ENCODE results near the gene LSM10. TPM values are rescaled to one million over a fixed set of nuclear protein-coding genes. Genes with fewer than 3 reads are reported as not detected.

LSM10 gene
- total RNA-seq, 1 experiment from 2014 or later, result 56.3 TPM

DNA sequence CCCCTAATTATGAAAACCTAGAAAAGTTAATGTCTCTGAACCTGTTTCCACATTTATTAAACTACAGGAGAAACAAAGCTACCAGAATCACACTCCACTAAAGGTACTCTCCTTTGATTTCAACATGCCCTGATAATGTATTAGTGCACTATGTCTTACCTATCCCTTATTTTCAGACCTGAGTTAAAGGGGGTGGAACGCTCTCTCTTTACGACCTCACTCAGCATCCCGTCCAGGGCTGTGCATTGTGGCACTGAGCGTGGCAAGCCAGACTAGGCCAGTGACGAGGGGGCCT lies 678 bp downstream of the LSM10 start:
- peak overlapping the region; percentile 98 for H3K27ac Mint-ChIP-seq
- H3K4me3 Mint-ChIP-seq, result peak overlapping the region; percentile 89
- ChIA-PET CTCF (interaction anchor here (1.0 to 5.5 kb wide), 6 partner anchors 10 to 248 kb away, joined by 3 to 37 read pairs (median 5); partner anchors contain the start of gene TRAPPC3), POLR2A (interaction anchor here (0.7 to 6.5 kb wide), 3 partner anchors 10 to 54 kb away, joined by 3 to 172 read pairs (median 4); partner anchors contain the start of gene STK40)
- no peaks in the 10 kb centered on the region for H3K9me3 Mint-ChIP-seq
- peaks cover 11% of the 10 kb centered on the region for H3K36me3 Mint-ChIP-seq
- TF ChIP-seq, protein P1, sequence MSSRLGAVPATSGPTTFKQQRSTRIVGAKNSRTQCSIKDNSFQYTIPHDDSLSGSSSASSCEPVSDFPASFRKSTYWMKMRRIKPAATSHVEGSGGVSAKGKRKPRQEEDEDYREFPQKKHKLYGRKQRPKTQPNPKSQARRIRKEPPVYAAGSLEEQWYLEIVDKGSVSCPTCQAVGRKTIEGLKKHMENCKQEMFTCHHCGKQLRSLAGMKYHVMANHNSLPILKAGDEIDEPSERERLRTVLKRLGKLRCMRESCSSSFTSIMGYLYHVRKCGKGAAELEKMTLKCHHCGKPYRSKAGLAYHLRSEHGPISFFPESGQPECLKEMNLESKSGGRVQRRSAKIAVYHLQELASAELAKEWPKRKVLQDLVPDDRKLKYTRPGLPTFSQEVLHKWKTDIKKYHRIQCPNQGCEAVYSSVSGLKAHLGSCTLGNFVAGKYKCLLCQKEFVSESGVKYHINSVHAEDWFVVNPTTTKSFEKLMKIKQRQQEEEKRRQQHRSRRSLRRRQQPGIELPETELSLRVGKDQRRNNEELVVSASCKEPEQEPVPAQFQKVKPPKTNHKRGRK (CRISPR knock-in tag; IDR thresholded peaks at IDR 0.05; ENCODE audit: borderline replicate concordance), result no peak
- TF ChIP-seq KAT7 (CRISPR knock-in tag; IDR thresholded peaks at IDR 0.05; ENCODE audit: borderline replicate concordance), result 0 out of 2 replicates have a peak, but pooled peaks have one; percentile 29
- no peak for DNase-seq (ENCODE audit: low spot score)
- H3K4me1 Mint-ChIP-seq, result peaks cover 21% of the 10 kb centered on the region
- ATAC-seq, result no peak
- H3K27me3 Mint-ChIP-seq (ENCODE audit: low read depth), result no peaks in the 10 kb centered on the region; the same call in 1 of the 2 replicates

DNA sequence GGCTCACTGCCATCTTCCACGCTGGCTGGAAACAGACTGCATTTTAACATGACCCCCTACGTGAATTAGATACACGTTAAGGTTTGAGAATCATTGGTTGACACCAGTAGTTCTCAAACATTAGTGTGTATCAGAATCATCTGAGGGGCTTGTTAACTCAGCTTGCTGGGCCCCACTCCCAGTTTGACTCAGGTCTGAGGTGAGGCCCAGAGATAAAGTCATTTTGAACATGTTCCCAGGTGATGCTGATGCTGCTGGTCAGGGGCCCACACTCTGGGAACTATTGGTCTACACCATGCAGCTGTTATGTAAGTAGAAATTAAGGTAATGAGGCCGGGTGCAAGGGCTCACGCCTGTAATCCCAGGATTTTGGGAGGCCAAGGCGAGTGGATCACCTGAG lies 1.3 kb downstream of the LSM10 start:
- POLR2A ChIA-PET, result interaction anchor here (0.6 to 6.5 kb wide), 3 partner anchors 10 to 1128 kb away, joined by 3 to 172 read pairs (median 3); partner anchors contain the start of gene STK40
- Mint-ChIP-seq H3K4me1 (peaks cover 21% of the 10 kb centered on the region), H3K4me3 (peak overlapping the region; percentile 89), H3K27ac (peak overlapping the region; percentile 82), H3K36me3 (peaks cover 11% of the 10 kb centered on the region), H3K27me3 (ENCODE audit: low read depth) (no peaks in the 10 kb centered on the region; the same call in 1 of the 2 replicates), H3K9me3 (no peaks in the 10 kb centered on the region)
- no peak for ATAC-seq
- CTCF ChIA-PET, result interaction anchor here (5.5 kb wide), 1 partner anchor 27 kb away, joined by 37 read pairs; no protein-coding TSS in a partner anchor
- TF ChIP-seq CREM (CRISPR knock-in tag; IDR thresholded peaks at IDR 0.05) (no peak), IRF2 (CRISPR knock-in tag; IDR thresholded peaks at IDR 0.05; ENCODE audit: borderline replicate concordance, low read depth) (no peak)
- DNase-seq (ENCODE audit: low spot score), result no peak

DNA sequence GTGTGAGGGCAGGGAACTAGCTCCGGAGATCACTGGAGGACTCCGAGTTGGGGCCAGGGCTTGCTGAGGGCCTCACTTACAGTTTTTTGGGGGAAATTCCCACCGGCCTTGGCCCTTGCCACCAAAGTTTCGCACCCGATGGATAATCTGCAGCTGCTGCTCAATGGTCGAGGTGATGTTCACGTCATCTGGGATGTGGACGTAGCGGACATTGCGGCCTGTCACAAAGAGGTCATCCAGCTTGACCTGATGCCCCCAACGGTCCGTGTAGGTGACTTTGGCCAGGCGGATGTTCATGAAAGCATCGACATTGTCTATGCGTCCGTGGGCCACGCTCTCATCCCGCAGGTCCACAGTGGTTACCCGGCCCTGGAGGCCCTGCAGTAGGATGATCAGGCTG lies 4.0 kb downstream of the LSM10 start:
- DNase-seq (ENCODE audit: low spot score), result no peak
- peaks cover 11% of the 10 kb centered on the region for H3K36me3 Mint-ChIP-seq
- ChIA-PET POLR2A (no interaction called here), CTCF (no interaction called here)
- TF ChIP-seq, protein P2, sequence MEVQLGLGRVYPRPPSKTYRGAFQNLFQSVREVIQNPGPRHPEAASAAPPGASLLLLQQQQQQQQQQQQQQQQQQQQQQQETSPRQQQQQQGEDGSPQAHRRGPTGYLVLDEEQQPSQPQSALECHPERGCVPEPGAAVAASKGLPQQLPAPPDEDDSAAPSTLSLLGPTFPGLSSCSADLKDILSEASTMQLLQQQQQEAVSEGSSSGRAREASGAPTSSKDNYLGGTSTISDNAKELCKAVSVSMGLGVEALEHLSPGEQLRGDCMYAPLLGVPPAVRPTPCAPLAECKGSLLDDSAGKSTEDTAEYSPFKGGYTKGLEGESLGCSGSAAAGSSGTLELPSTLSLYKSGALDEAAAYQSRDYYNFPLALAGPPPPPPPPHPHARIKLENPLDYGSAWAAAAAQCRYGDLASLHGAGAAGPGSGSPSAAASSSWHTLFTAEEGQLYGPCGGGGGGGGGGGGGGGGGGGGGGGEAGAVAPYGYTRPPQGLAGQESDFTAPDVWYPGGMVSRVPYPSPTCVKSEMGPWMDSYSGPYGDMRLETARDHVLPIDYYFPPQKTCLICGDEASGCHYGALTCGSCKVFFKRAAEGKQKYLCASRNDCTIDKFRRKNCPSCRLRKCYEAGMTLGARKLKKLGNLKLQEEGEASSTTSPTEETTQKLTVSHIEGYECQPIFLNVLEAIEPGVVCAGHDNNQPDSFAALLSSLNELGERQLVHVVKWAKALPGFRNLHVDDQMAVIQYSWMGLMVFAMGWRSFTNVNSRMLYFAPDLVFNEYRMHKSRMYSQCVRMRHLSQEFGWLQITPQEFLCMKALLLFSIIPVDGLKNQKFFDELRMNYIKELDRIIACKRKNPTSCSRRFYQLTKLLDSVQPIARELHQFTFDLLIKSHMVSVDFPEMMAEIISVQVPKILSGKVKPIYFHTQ (CRISPR knock-in tag; IDR thresholded peaks at IDR 0.05), result no peak
- TF ChIP-seq TEAD1 (CRISPR knock-in tag; IDR thresholded peaks at IDR 0.05), result no peak
- TF ChIP-seq SMAD4 (CRISPR knock-in tag; IDR thresholded peaks at IDR 0.05), result no peak
- H3K27ac Mint-ChIP-seq, result no peak overlapping the region
- H3K4me3 Mint-ChIP-seq, result no peak overlapping the region
- H3K27me3 Mint-ChIP-seq (ENCODE audit: low read depth), result no peaks in the 10 kb centered on the region
- ATAC-seq, result no peak
- no peaks in the 10 kb centered on the region for H3K9me3 Mint-ChIP-seq
- H3K4me1 Mint-ChIP-seq, result peaks cover 14% of the 10 kb centered on the region

DNA sequence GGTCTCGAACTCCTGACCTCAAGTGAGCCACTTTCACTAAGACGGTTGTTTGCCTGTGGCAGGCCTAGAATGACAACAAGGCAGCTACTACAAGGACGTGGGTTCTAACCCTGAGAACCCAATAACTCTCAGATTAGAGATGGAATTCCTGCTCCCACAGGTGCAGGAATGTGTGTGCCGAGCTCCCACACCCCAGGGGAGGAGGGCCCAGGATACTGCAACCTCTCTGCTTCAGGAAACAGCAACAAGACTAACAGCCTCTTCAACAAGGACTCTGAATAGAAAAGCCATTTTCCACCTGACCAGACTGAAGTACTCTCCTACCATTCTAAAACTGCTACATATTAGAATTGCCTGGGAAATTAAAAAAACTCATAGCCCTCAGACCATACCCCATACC lies 4.9 kb downstream of the LSM10 start:
- H3K4me3 Mint-ChIP-seq, result no peak overlapping the region
- H3K9me3 Mint-ChIP-seq, result no peaks in the 10 kb centered on the region
- H3K27me3 Mint-ChIP-seq (ENCODE audit: low read depth), result no peaks in the 10 kb centered on the region
- H3K4me1 Mint-ChIP-seq, result peaks cover 12% of the 10 kb centered on the region
- no peak for ATAC-seq
- CTCF ChIA-PET, result no interaction called here
- DNase-seq (ENCODE audit: low spot score), result no peak
- H3K36me3 Mint-ChIP-seq, result peaks cover 11% of the 10 kb centered on the region
- POLR2A ChIA-PET, result no interaction called here
- peak overlapping the region; percentile 32; the same call in 1 of the 2 replicates for H3K27ac Mint-ChIP-seq
- TF ChIP-seq FOXP1 (CRISPR knock-in tag; IDR thresholded peaks at IDR 0.05; ENCODE audit: borderline replicate concordance) (no peak), JUN (CRISPR knock-in tag; IDR thresholded peaks at IDR 0.05) (no peak), PRRX2 (CRISPR knock-in tag; IDR thresholded peaks at IDR 0.05) (no peak), ZNF232 (CRISPR knock-in tag; IDR thresholded peaks at IDR 0.05) (no peak), TP53 (CRISPR knock-in tag; IDR thresholded peaks at IDR 0.05) (no peak)
- TF ChIP-seq, protein P3, sequence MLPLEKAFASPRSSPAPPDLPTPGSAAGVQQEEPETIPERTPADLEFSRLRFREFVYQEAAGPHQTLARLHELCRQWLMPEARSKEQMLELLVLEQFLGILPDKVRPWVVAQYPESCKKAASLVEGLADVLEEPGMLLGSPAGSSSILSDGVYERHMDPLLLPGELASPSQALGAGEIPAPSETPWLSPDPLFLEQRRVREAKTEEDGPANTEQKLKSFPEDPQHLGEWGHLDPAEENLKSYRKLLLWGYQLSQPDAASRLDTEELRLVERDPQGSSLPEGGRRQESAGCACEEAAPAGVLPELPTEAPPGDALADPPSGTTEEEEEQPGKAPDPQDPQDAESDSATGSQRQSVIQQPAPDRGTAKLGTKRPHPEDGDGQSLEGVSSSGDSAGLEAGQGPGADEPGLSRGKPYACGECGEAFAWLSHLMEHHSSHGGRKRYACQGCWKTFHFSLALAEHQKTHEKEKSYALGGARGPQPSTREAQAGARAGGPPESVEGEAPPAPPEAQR (CRISPR knock-in tag; IDR thresholded peaks at IDR 0.05), result no peak
- TF ChIP-seq, protein P4, sequence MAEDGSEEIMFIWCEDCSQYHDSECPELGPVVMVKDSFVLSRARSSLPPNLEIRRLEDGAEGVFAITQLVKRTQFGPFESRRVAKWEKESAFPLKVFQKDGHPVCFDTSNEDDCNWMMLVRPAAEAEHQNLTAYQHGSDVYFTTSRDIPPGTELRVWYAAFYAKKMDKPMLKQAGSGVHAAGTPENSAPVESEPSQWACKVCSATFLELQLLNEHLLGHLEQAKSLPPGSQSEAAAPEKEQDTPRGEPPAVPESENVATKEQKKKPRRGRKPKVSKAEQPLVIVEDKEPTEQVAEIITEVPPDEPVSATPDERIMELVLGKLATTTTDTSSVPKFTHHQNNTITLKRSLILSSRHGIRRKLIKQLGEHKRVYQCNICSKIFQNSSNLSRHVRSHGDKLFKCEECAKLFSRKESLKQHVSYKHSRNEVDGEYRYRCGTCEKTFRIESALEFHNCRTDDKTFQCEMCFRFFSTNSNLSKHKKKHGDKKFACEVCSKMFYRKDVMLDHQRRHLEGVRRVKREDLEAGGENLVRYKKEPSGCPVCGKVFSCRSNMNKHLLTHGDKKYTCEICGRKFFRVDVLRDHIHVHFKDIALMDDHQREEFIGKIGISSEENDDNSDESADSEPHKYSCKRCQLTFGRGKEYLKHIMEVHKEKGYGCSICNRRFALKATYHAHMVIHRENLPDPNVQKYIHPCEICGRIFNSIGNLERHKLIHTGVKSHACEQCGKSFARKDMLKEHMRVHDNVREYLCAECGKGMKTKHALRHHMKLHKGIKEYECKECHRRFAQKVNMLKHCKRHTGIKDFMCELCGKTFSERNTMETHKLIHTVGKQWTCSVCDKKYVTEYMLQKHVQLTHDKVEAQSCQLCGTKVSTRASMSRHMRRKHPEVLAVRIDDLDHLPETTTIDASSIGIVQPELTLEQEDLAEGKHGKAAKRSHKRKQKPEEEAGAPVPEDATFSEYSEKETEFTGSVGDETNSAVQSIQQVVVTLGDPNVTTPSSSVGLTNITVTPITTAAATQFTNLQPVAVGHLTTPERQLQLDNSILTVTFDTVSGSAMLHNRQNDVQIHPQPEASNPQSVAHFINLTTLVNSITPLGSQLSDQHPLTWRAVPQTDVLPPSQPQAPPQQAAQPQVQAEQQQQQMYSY (CRISPR knock-in tag; IDR thresholded peaks at IDR 0.05), result no peak
- TF ChIP-seq, protein P5, sequence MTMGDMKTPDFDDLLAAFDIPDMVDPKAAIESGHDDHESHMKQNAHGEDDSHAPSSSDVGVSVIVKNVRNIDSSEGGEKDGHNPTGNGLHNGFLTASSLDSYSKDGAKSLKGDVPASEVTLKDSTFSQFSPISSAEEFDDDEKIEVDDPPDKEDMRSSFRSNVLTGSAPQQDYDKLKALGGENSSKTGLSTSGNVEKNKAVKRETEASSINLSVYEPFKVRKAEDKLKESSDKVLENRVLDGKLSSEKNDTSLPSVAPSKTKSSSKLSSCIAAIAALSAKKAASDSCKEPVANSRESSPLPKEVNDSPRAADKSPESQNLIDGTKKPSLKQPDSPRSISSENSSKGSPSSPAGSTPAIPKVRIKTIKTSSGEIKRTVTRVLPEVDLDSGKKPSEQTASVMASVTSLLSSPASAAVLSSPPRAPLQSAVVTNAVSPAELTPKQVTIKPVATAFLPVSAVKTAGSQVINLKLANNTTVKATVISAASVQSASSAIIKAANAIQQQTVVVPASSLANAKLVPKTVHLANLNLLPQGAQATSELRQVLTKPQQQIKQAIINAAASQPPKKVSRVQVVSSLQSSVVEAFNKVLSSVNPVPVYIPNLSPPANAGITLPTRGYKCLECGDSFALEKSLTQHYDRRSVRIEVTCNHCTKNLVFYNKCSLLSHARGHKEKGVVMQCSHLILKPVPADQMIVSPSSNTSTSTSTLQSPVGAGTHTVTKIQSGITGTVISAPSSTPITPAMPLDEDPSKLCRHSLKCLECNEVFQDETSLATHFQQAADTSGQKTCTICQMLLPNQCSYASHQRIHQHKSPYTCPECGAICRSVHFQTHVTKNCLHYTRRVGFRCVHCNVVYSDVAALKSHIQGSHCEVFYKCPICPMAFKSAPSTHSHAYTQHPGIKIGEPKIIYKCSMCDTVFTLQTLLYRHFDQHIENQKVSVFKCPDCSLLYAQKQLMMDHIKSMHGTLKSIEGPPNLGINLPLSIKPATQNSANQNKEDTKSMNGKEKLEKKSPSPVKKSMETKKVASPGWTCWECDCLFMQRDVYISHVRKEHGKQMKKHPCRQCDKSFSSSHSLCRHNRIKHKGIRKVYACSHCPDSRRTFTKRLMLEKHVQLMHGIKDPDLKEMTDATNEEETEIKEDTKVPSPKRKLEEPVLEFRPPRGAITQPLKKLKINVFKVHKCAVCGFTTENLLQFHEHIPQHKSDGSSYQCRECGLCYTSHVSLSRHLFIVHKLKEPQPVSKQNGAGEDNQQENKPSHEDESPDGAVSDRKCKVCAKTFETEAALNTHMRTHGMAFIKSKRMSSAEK (CRISPR knock-in tag; IDR thresholded peaks at IDR 0.05; ENCODE audit: borderline replicate concordance), result no peak
